Colonic mucosa (tissue), 4 donors: ENCODE data around the gene IL1A. TPM values are rescaled to one million over a fixed set of nuclear protein-coding genes. Genes with fewer than 3 reads are reported as not detected.

Source experiments
- DNase-seq: peaks from one replicate; pipeline ENCODE4 v3.0.0-alpha.2; 2020
- H3K27ac ChIP-seq: fragments of 200-600 bp; one replicate; pipeline ENCODE4 v1.8.0; 2021
- H3K27me3 ChIP-seq: fragments of 200-600 bp; one replicate; pipeline ENCODE4 v1.8.0; 2021
- H3K36me3 ChIP-seq: fragments of 200-600 bp; one replicate; pipeline ENCODE4 v1.8.0; 2021
- H3K4me1 ChIP-seq: fragments of 200-600 bp; one replicate; pipeline ENCODE4 v1.8.0; 2021; ENCODE audit warnings: mild to moderate bottlenecking
- H3K4me3 ChIP-seq: fragments of 200-600 bp; one replicate; pipeline ENCODE4 v1.8.0; 2021
- H3K9ac ChIP-seq, 2 donors: one replicate each; pipeline ENCODE4 v1.7.0; 2013; ENCODE audit warnings: control low read depth in 2 of 2, low read depth in 2 of 2, low read length in 2 of 2
- H3K9me3 ChIP-seq: fragments of 200-600 bp; one replicate; pipeline ENCODE4 v1.8.0; 2021
- CTCF ChIP-seq: fragments of 200-600 bp; IDR thresholded peaks from one replicate; pipeline ENCODE4 v1.8.0; 2022; ENCODE audit warnings: antibody characterized with exemption, mild to moderate bottlenecking
- intact Hi-C: fragments of 100-400 bp; cut with DNase I; formaldehyde crosslinking; loops from one replicate; pipeline ENCODE4 v1.14.1; 2022
- total RNA-seq, 2 donors: library from RNA; stranded (reverse); fragmentation: NEBNext Ultra II Directional in 1 of 2; extraction: Animal tissue kit (Norgen Biotek cat#: 25700) in 1 of 2; gene quantifications; one replicate each; pipeline ENCODE4 v1.2.1, GENCODE V29; 2021
- donor health status: healthy.
- donor health status: DM: no; HTN: no; CAD: no.
- donor health status: DM: no; HTN: no; CAD: no.

Gene IL1A
- total RNA-seq, 2 donors from 2014 or later: 0.45 TPM; not detected in 1

DNA sequence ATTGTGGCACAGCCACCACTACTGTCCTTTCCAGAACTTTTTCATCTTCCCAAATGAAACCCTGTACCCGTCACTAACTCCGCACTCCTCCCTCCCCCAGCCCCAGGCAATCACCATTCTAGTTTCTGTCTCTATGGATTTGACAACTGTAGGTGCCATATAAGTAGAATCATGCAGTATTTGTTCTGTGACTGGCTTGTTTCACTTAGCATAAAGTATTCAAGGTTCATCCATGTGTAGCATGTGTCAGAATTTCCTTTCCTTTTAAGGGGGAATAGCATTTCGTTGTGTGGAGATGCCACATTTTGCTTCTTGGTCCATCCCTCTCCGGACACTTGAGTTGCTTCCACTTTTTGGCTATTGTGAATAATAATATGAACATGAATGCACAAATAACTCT lies 19.0 kb downstream of the IL1A start:
- Histone ChIP-seq H3K27ac (no peak overlapping the region), H3K27me3 (no peaks in the 10 kb centered on the region), H3K36me3 (no peaks in the 10 kb centered on the region), H3K9ac (peak overlapping the region; percentile 35 to 57), H3K4me1 (peaks cover 6% of the 10 kb centered on the region), H3K4me3 (peak overlapping the region; percentile 87), H3K9me3 (no peaks in the 10 kb centered on the region)
- intact Hi-C loops: no loop called here
- TF ChIP-seq CTCF: no peak
- DNase-seq: no peak

DNA sequence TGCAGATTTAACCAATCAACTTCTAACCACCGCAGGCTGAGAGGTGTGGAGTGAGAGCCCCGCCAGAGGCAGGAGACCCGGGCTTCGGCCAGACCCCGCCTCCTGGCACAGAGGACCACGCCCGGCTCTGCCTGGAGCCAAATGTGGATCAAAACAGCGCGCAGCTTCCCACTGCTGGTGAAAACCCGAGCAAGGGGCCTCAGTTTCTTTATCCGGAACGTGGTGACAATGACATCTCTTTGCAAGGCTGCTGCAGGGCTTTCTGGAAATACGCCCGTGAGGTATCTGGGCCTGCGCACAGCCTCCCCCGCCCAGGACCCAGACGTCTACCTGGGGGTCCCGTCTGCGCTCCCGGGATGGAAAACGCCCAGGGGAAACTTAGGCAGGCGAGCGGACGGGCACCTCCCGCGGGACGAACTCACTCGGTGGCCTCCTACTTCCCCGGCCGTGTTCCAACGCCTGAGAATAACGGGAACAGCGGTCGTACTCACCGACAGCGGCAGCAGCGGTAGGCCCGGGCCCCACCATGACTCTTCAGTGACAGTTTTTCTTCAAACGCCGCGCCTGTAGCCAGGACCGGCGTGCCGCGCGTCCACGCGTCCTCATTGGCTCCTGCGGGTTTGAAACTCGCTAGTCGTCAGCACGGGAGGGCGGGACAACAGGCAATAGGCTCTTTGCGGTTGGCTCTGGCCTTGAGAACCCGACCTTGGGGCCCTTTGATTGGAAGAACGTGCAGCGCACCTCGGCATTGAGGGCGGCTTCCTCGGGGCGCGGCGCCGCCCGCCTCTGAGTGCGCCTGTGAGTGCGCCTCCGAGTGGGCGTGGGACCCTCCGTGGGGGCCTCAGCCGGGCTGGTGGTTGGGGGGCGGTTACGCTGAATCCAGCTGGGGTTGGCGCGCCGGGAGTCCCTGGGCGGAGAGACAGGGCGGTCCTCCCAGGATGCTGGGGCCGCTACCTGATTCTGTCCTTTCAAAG lies 19.9 kb downstream of the IL1A start, which contains the start of gene CKAP2L:
CKAP2L (minus strand) TSS at position 539 of the 974 bp plus-strand sequence; CDS start at position 528, 11 bp downstream.
- no peak for TF ChIP-seq CTCF
- peak within 1 kb of the TSS; percentile 87 for H3K4me3 ChIP-seq
- intact Hi-C loops: no loop called here
- peak within 1 kb of the TSS; percentile 46 for H3K27ac ChIP-seq
- DNase-seq: peak; percentile 98
- no peaks in the 10 kb centered on the region for H3K36me3 ChIP-seq
- no peaks in the 10 kb centered on the region for H3K27me3 ChIP-seq
- H3K4me1 ChIP-seq: peaks cover 6% of the 10 kb centered on the region
- H3K9ac ChIP-seq: peak within 1 kb of the TSS; percentile 38 to 57
- H3K9me3 ChIP-seq: no peaks in the 10 kb centered on the region

DNA sequence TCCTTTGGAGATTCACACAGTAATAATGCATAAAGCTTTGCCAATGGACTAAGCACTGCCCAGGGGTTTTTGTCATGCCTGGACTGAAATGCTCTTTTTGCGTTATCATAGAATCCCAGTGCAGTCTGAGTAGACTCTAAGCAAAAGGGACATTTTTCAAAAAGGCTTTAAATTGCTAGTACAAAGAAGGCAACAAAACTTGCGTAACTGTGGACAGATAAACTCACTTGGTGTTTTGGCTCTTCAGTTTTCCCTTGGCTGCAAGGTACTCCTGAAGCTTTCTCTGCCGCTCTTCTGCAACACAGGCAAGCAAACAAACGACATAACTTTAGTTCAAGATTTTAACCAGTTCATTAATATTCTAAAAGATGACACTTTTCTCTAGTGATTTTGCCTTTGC lies 22.0 kb downstream of the IL1A start:
- Histone ChIP-seq H3K9me3 (no peaks in the 10 kb centered on the region), H3K27me3 (no peaks in the 10 kb centered on the region), H3K27ac (no peak overlapping the region), H3K36me3 (no peaks in the 10 kb centered on the region), H3K9ac (no peak overlapping the region), H3K4me1 (peaks cover 6% of the 10 kb centered on the region), H3K4me3 (no peak overlapping the region)
- no peak for TF ChIP-seq CTCF
- DNase-seq: no peak
- intact Hi-C loops: no loop called here

DNA sequence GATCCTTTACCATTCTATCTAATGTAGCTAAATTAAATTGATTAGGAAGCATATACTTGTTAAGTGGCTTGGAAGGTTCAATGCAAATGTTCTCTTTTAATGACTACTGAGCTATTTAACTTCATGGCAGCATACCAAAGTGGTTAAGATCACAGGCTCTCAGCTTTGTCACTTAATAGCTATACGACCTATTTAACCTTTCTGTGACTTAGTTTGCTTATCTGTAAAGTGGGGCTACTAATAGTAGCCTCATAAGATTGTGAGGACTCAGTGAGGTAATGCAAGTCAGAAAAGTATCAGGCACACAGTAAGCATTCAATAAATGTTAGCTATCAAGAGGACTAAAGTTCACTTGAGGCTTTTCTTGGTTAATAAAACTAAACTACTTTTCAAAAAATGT lies 24.1 kb downstream of the IL1A start:
- H3K4me3 ChIP-seq: no peak overlapping the region
- no peaks in the 10 kb centered on the region for H3K9me3 ChIP-seq
- DNase-seq: no peak
- H3K27me3 ChIP-seq: no peaks in the 10 kb centered on the region
- intact Hi-C loops: no loop called here
- no peak for TF ChIP-seq CTCF
- H3K36me3 ChIP-seq: no peaks in the 10 kb centered on the region
- H3K4me1 ChIP-seq: peaks cover 6% of the 10 kb centered on the region
- no peak overlapping the region for H3K9ac ChIP-seq
- H3K27ac ChIP-seq: no peak overlapping the region

DNA sequence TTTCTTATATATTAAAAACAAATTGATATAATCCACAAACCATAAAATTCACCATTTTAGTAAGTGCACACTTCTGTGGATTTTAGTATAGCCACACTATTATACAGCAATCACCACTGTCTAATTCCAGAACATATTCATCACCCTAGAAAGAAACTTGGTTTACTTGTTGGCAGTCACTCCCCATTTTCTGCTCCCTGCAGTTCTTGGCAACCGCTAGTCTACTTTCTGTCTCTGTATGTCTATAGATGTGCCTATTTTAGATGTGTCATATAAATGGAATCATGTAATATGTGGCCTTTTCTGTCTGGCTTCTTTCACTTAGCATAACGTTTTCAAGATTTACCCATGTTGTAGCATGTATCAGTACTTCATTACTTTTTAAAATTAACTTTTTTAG lies 25.6 kb downstream of the IL1A start:
- H3K9me3 ChIP-seq: no peaks in the 10 kb centered on the region
- no peaks in the 10 kb centered on the region for H3K27me3 ChIP-seq
- peaks cover 2% of the 10 kb centered on the region for H3K4me1 ChIP-seq
- DNase-seq: no peak
- H3K4me3 ChIP-seq: no peak overlapping the region
- no peak for TF ChIP-seq CTCF
- no peak overlapping the region for H3K27ac ChIP-seq
- intact Hi-C loops: no loop called here
- H3K36me3 ChIP-seq: no peaks in the 10 kb centered on the region
- no peak overlapping the region for H3K9ac ChIP-seq
